HG03565 (cell line): ENCODE measurements around the gene ABHD16A.
A peak's percentile ranks its signal among the peaks of the same experiment; 100 is the strongest.

Experiments
- ATAC-seq: cut with Tn5 transposase; IDR thresholded peaks from one replicate; pipeline ENCODE4 v1.9.1; 2021; ENCODE audit warnings: mild to moderate bottlenecking, moderate library complexity; ENCODE audit not compliant: unreplicated experiment

The ABHD16A gene

DNA sequence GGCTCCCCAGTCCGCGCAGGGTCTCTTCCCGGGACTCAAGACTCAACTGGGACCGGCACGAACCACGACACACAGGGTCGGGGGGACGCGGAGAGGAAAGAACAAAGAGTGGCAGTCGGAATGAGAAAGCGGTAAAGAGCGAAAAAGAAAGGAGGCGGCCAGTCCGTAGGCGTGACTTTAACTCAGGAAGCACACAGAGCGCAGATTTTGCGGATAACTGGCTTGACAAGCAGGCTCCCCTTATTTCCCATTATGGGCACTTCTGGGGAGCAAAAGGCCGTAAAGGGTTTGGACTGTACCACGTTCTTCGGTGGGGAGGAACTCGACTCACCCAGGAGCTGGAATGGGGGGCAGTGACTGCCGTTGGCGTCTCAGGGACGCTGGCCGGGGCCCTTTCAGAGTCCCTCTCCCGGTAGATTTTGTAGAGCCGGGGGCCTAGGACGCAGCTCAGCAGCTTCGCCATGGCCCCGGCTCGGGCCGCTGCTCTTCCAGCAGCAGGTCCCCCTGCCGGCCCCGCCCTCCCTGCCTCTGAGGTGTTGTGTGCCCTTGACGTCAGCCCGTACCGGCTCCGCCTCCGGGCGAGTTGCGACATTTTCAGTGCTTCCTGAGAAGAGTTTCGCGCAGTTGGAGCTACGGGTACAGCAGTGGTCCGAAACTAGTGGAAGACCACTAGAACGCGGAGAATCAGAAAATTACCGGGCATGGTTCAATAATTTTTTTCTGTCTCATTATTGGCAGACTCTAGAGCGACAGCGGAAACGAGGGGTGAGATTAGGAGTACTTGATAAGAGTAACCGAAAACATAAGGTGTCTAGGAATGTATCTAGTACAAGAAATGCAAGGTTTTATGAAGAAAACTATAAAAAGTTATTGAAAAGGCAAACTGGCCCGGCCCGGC, at the start of gene ABHD16A:
TSS of gene ABHD16A (minus strand) at position 506 of the 898 bp plus-strand sequence. CDS start at position 463, 43 bp downstream.
- peak; percentile 80 for ATAC-seq

GRCh38 chr6:31752739-31753319, 49.7 kb upstream of the ABHD16A start:
- ATAC-seq, result no peak

DNA sequence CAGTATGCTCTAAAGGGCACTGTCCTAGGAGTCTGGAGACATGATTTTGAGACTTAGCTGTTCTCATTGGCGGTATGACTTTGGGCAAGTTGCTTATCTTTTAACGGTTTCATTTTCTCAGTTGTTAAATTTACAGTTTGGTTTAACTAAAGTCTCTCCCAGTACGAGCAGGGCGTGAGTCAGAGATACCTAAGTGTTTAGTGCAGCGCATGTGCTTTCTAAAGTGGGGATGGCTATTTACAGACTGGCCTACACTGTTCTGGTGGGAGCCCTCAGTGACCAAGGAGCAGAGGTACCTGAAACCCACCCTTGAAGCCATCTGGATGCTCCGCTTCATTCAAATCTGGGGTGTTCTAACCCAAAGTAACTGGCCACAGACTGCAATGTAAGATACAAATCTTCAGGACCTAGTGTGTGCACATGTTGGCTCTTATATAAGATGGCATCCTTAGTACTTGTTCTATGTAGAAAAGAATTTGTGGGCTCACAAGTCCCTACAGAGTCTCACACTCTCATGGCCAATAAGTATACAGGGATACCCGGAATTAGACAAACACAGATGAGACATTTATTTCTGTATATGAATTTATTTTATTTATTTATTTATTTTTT, 47.4 kb upstream of the ABHD16A start:
- no peak for ATAC-seq

GRCh38 chr6:31749301-31750036, 46.3 kb upstream of the ABHD16A start:
- no peak for ATAC-seq

DNA sequence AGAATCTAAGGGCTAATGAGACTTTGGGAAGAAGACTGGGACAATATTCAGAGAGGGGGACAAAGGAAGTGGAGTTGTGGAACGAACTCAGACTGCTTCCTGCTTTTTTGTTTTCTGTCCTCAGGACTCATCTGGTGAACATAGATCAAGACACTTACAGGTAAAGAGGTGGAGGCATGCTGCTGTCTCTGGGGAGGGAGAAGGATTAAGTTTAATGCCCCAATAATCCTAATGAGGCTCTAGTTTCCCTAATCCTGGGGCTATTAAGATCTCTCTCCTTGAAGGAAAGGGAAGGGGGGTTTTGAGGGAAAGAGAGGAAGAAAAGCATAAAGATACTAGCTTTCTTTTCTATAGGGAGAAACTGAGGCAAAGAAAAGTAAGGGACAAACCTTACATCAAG, 41.3 kb upstream of the ABHD16A start:
- no peak for ATAC-seq

DNA sequence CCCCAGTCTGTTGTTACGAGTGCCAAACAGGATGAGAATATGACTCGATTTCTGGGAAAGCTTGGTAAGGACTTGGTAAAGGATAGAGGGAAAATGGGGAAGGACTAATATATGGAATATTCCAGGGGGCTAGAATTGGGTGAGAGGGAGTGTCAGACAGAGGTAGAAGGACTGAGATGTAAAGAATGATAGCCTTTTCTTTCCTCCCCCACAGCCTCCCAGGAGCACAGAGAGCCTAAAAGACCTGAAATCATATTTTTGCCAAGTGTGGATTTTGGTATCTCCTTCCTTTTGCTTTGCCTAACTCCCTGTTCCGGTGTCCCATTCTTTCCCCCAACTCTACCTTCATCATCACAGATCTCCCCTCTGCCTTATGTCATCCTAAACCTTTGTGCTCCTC, 39.8 kb upstream of the ABHD16A start:
- no peak for ATAC-seq

- ATAC-seq, result no peak
Observed at GRCh38 chr6:31741815-31742214, 38.7 kb upstream of the ABHD16A start.

GRCh38 chr6:31740397-31741223, 37.5 kb upstream of the ABHD16A start:
- ATAC-seq, result no peak

- ATAC-seq, result peak; percentile 63
Observed at GRCh38 chr6:31739639-31740396, 36.7 kb upstream of the ABHD16A start, which contains the start of gene MSH5. MSH5 (plus strand) TSS chr6:31740005; CDS start chr6:31740467, 462 bp downstream.

- ATAC-seq, result no peak
Observed at GRCh38 chr6:31737991-31738979, 35.2 kb upstream of the ABHD16A start.

- ATAC-seq, result no peak
Observed at GRCh38 chr6:31737315-31737990, 34.3 kb upstream of the ABHD16A start.

DNA sequence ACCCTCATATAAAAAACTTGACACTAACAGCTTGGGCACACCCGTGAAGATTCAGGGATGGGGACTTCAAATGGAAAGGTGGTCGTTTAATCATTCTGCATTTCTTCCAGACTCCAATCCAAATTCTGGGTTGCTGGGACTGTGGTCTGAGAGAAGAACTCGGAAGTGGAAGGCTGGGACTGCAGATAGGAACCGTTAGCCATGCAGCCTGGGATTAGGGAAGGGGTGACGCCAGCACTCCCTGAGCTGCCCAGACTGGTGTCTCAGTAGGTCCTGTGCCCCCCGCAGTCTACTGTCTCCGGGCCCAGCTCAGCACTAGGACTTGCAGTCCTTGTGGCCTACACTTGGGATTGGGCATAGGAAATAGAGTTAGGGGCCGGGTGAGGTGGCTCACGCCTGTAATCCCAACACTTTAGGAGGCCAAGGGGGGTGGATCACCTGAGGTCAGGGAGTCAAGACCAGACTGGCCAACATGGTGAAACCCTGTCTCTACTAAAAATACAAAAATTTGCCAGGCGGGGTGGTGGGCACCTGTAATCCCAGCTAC, 33.7 kb upstream of the ABHD16A start:
- ATAC-seq, result no peak

- no peak for ATAC-seq
Observed at GRCh38 chr6:31736021-31736767, 33.1 kb upstream of the ABHD16A start, which contains the start of gene CLIC1. CLIC1 (minus strand) TSS chr6:31736530; CDS start chr6:31736300, 230 bp downstream.

GRCh38 chr6:31734821-31735406, 31.8 kb upstream of the ABHD16A start:
- ATAC-seq, result no peak

DNA sequence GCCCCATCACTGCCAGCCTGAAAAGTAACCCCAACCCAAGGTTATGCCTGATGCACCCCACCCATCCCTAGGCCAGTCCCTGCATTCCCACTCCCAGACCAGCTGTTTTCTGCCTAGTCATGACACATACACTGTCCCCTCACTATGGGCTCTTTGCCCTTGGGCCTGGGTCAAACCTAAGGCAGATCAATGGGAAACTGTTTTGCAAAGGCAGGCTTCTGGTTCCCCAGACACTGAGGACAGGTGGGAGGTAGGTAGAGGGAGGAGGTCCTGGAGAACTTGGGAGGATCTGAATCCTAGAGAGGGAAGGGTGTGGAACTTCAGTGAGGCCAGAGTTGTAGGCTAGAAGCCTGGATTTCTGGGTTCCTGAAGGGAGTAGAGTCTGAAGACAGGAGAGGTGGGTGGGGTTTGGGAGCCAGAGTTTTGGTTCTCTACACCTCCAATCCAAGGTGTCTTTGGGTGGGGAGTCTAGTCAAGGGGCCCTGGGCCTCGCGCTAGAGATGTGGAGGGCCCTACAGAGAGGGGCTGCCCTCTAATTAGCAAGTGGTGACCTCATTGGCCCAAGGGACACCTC, 31.2 kb upstream of the ABHD16A start:
- no peak for ATAC-seq

- no peak for ATAC-seq
Observed at GRCh38 chr6:31733734-31734133, 30.6 kb upstream of the ABHD16A start.
